SU-DHL-6 (cell line): ENCODE measurements around the gene ZNF212.

Experiments
- H2AFZ ChIP-seq: fragments of 200-600 bp; sonication (generic); 2 replicates; pipeline ENCODE4 v1.6.1; 2014; ENCODE audit warnings: low read depth, mild to moderate bottlenecking, moderate library complexity, mixed read lengths, antibody characterized with exemption, low read length; ENCODE audit not compliant: severe bottlenecking
- H3F3A ChIP-seq: fragments of 200-600 bp; shearing (Covaris generic); 2 replicates; pipeline ENCODE4 v1.6.0; 2016; ENCODE audit warnings: antibody characterized with exemption, mild to moderate bottlenecking; ENCODE audit not compliant: insufficient read depth
- H3K27ac ChIP-seq: fragments of 200-600 bp; sonication (generic); 2 replicates; pipeline ENCODE4 v1.5.1; 2016; ENCODE audit warnings: low read depth, mild to moderate bottlenecking, low read length, moderate library complexity, mixed read lengths
- H3K27me3 ChIP-seq: fragments of 200-600 bp; sonication (generic), shearing (Covaris generic); 2 replicates; pipeline ENCODE4 v1.6.0; 2014; ENCODE audit warnings: mild to moderate bottlenecking, low read length
- H3K36me3 ChIP-seq: fragments of 200-600 bp; sonication (generic); 2 replicates; pipeline ENCODE4 v1.6.1; 2014; ENCODE audit warnings: mild to moderate bottlenecking, low read length, mixed read lengths
- H3K4me2 ChIP-seq: fragments of 300-600, 200-600 bp; shearing (Covaris generic), sonication (generic); 2 replicates; pipeline ENCODE4 v1.6.0; 2014; ENCODE audit warnings: low read length, low read depth, mild to moderate bottlenecking; ENCODE audit not compliant: poor library complexity, severe bottlenecking
- H3K4me3 ChIP-seq: fragments of 200-600 bp; sonication (generic); 2 replicates; pipeline ENCODE4 v1.5.1; 2014; ENCODE audit warnings: antibody characterized with exemption, low read length, mild to moderate bottlenecking, mixed read lengths; ENCODE audit not compliant: insufficient read depth, poor library complexity, severe bottlenecking
- H3K79me2 ChIP-seq: fragments of 200-600 bp; sonication (generic); 2 replicates; pipeline ENCODE4 v1.6.1; 2014; ENCODE audit warnings: mild to moderate bottlenecking, low read length, moderate library complexity; ENCODE audit not compliant: insufficient read depth
- H3K9ac ChIP-seq: fragments of 200-600 bp; sonication (generic); 2 replicates; pipeline ENCODE4 v1.7.0; 2014; ENCODE audit warnings: mild to moderate bottlenecking, low read length
- H3K9me2 ChIP-seq: fragments of 200-600 bp; sonication (generic); replicated peaks from 2 replicates; pipeline ENCODE4 v1.6.1; 2014; ENCODE audit warnings: low read length; ENCODE audit not compliant: insufficient read depth
- H3K9me3 ChIP-seq: fragments of 200-600 bp; sonication (generic); 2 replicates; pipeline ENCODE4 v1.6.1; 2014; ENCODE audit warnings: low read length, mixed read lengths; ENCODE audit not compliant: insufficient read depth
- H4K20me1 ChIP-seq: fragments of 200-600 bp; sonication (generic); 2 replicates; pipeline ENCODE4 v1.6.1; 2014; ENCODE audit warnings: low read depth, mild to moderate bottlenecking, antibody characterized with exemption, low read length, moderate library complexity, mixed read lengths
- EZH2phosphoT487 ChIP-seq: fragments of 200-600 bp; sonication (generic), shearing (Covaris generic); conservative IDR thresholded peaks from 2 replicates; pipeline ENCODE4 v1.6.1; 2018; ENCODE audit warnings: mild to moderate bottlenecking, antibody characterized with exemption, low read length, moderate library complexity, mixed read lengths
- TF ChIP-seq, protein P1 (sequence below): fragments of 200-600 bp; sonication (generic); IDR thresholded peaks from one replicate; pipeline ENCODE4 v1.5.1; 2017; ENCODE audit warnings: antibody characterized with exemption, mild to moderate bottlenecking, low read length, moderate library complexity; ENCODE audit not compliant: insufficient read depth, poor library complexity, severe bottlenecking

ZNF212 gene

DNA sequence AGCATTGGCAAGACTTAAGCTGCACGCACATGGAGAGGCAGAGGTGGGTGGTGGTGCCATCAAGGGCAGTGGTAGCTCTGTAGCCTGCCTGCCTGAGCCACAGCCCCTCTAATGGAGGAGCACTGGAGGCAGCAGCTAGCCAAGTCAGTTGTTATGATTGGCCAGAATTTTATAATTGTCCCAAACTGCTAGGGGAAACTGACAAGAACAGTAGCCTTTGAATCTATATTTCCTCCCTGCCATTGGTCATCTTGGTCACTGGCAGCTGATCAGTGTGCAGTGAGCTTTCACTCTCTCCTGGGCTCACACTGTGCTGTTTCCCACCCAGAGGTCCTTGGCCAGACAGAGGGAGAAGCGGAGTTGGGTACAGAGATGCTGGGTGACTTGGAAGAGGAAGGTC, 12.9 kb downstream of the ZNF212 start:
- H3K27ac ChIP-seq: no peak overlapping the region
- H3K79me2 ChIP-seq: peaks cover 7% of the 10 kb centered on the region
- H3K4me3 ChIP-seq: no peak overlapping the region
- H3K27me3 ChIP-seq: no peaks in the 10 kb centered on the region
- no peak overlapping the region for H3K9ac ChIP-seq
- 0 out of 2 replicates have a peak, but pooled peaks cover 10% of the 10 kb centered on the region for H3K36me3 ChIP-seq
- no peak overlapping the region for H3K4me2 ChIP-seq
- TF ChIP-seq EZH2phosphoT487: no peak
- TF ChIP-seq, protein P1, sequence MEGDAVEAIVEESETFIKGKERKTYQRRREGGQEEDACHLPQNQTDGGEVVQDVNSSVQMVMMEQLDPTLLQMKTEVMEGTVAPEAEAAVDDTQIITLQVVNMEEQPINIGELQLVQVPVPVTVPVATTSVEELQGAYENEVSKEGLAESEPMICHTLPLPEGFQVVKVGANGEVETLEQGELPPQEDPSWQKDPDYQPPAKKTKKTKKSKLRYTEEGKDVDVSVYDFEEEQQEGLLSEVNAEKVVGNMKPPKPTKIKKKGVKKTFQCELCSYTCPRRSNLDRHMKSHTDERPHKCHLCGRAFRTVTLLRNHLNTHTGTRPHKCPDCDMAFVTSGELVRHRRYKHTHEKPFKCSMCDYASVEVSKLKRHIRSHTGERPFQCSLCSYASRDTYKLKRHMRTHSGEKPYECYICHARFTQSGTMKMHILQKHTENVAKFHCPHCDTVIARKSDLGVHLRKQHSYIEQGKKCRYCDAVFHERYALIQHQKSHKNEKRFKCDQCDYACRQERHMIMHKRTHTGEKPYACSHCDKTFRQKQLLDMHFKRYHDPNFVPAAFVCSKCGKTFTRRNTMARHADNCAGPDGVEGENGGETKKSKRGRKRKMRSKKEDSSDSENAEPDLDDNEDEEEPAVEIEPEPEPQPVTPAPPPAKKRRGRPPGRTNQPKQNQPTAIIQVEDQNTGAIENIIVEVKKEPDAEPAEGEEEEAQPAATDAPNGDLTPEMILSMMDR: no peak
- no peaks in the 10 kb centered on the region for H3F3A ChIP-seq
- no peaks in the 10 kb centered on the region for H4K20me1 ChIP-seq
- no peak overlapping the region for H2AFZ ChIP-seq
- no peaks in the 10 kb centered on the region for H3K9me3 ChIP-seq
- no peaks in the 10 kb centered on the region for H3K9me2 ChIP-seq

DNA sequence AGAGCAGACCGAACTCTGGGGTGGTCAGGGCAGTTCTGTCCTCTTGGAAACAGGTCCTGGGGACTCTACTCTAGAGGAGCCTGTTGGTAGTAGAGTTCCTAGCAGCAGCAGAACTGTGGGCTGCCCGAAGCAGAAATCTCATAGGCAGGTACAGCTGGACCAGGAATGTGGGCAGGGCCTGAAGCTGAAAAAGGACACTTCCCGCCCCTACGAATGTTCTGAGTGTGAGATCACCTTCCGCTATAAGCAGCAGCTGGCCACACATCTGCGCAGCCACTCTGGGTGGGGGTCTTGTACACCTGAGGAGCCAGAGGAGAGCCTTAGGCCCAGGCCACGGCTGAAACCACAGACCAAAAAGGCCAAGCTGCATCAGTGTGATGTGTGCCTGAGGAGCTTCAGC, 14.2 kb downstream of the ZNF212 start:
- 0 out of 2 replicates have a peak, but pooled peaks cover 10% of the 10 kb centered on the region for H3K36me3 ChIP-seq
- TF ChIP-seq, protein P1: no peak
- no peak for TF ChIP-seq EZH2phosphoT487
- no peak overlapping the region for H3K27ac ChIP-seq
- no peak overlapping the region for H3K4me3 ChIP-seq
- no peak overlapping the region for H2AFZ ChIP-seq
- H3K9ac ChIP-seq: no peak overlapping the region
- H3K9me2 ChIP-seq: no peaks in the 10 kb centered on the region
- H3K9me3 ChIP-seq: no peaks in the 10 kb centered on the region
- H3F3A ChIP-seq: no peaks in the 10 kb centered on the region
- H3K79me2 ChIP-seq: no peaks in the 10 kb centered on the region; the same call in 1 of the 2 replicates
- H3K4me2 ChIP-seq: no peak overlapping the region
- H4K20me1 ChIP-seq: no peaks in the 10 kb centered on the region
- no peaks in the 10 kb centered on the region for H3K27me3 ChIP-seq

DNA sequence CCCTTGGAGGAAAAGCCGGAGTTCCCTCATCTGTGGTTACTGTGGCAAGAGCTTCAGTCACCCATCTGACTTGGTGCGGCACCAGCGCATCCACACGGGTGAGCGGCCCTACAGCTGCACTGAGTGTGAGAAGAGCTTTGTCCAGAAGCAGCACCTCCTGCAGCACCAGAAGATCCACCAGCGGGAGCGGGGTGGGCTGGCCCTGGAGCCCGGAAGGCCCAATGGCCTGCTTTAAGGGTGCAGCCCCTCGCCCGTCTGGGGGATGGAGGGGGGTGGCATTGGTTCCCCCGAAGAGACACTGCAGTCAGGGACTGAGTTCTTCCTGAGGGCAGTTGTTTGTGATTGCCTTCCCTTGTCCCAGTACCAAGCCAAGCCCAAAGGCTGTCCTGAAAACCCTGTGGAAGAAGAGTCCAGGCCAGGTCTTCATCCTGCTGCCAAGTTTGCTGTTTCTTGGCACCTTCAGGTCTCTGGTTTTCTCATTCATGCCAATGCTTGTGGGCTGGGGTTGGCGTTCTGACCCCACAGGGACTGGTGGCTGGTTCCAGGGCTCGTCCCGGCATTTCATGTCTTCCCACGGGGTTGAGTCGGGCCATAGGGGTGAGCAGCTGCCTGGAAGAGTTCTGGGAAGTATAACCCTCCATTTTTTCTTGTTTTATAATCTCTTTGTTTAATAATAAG, 14.9 kb downstream of the ZNF212 start:
- H3K4me3 ChIP-seq: no peak overlapping the region

More for the DNA sequence above, 14.9 kb downstream of the ZNF212 start:
- Histone ChIP-seq H3K9me3 (no peaks in the 10 kb centered on the region), H3K36me3 (0 out of 2 replicates have a peak, but pooled peaks cover 10% of the 10 kb centered on the region), H4K20me1 (no peaks in the 10 kb centered on the region), H3K4me2 (no peak overlapping the region), H2AFZ (no peak overlapping the region), H3K9ac (no peak overlapping the region), H3K9me2 (no peaks in the 10 kb centered on the region), H3K27me3 (no peaks in the 10 kb centered on the region), H3K79me2 (no peaks in the 10 kb centered on the region), H3K27ac (no peak overlapping the region), H3F3A (no peaks in the 10 kb centered on the region)
- TF ChIP-seq EZH2phosphoT487: no peak
- TF ChIP-seq, protein P1: no peak
